NCI-H2107 treated with DMSO at 0.1 percent for 48 hours (cell line): ENCODE measurements around the gene SH2D3A.

Experiments
- DNase-seq: peaks from one replicate; lab custom pipeline; 2025; ENCODE audit not compliant: unreplicated experiment; lab: John Stamatoyannopoulos, UW

The SH2D3A gene

GRCh38 chr19:6723108-6723618, 44.1 kb downstream of the SH2D3A start:
- no peak for DNase-seq

- DNase-seq: no peak
These were observed 45.5 kb downstream of the SH2D3A start for GRCh38 chr19:6721773-6722172.

GRCh38 chr19:6721138-6721474, 46.1 kb downstream of the SH2D3A start:
- DNase-seq: no peak

- no peak for DNase-seq
These were observed 46.7 kb downstream of the SH2D3A start, which contains the start of gene C3 for GRCh38 chr19:6720369-6721137. Gene C3 (minus strand): TSS chr19:6720650. CDS start chr19:6720589, 61 bp downstream.

- no peak for DNase-seq
These were observed 47.3 kb downstream of the SH2D3A start for GRCh38 chr19:6719992-6720368.

GRCh38 chr19:6719540-6719861, 47.7 kb downstream of the SH2D3A start:
- DNase-seq: no peak

GRCh38 chr19:6718741-6719539, 48.3 kb downstream of the SH2D3A start:
- no peak for DNase-seq

- no peak for DNase-seq
These were observed 49.0 kb downstream of the SH2D3A start for GRCh38 chr19:6718111-6718740.

- no peak for DNase-seq
These were observed 49.7 kb downstream of the SH2D3A start for GRCh38 chr19:6717441-6717971.

GRCh38 chr19:6717036-6717435, 50.2 kb downstream of the SH2D3A start:
- DNase-seq: no peak

GRCh38 chr19:6716610-6716970, 50.6 kb downstream of the SH2D3A start:
- no peak for DNase-seq

- no peak for DNase-seq
These were observed 52.3 kb downstream of the SH2D3A start for GRCh38 chr19:6714749-6715555.

- DNase-seq: no peak
These were observed 53.2 kb downstream of the SH2D3A start for GRCh38 chr19:6713773-6714692.

GRCh38 chr19:6712692-6713670, 54.3 kb downstream of the SH2D3A start:
- no peak for DNase-seq

- no peak for DNase-seq
These were observed 55.0 kb downstream of the SH2D3A start for GRCh38 chr19:6712231-6712630.

GRCh38 chr19:6711605-6712004, 55.6 kb downstream of the SH2D3A start:
- no peak for DNase-seq

GRCh38 chr19:6711078-6711361, 56.2 kb downstream of the SH2D3A start:
- no peak for DNase-seq

- no peak for DNase-seq
These were observed 56.8 kb downstream of the SH2D3A start for GRCh38 chr19:6710273-6711077.
